HEK293 (cell line): ENCODE results near the gene CLNK.

ENCODE experiments used
- CTCF ChIA-PET: fragments of 350-600 bp; formaldehyde crosslinking; extraction: SDS; loops from one replicate; lab custom pipeline; 2021; ENCODE audit warnings: antibody characterized with exemption; lab: Yijun Ruan, JAX
- POLR2A ChIA-PET: fragments of 300-600 bp; formaldehyde crosslinking; extraction: SDS; loops from one replicate; lab custom pipeline; 2020; ENCODE audit warnings: antibody characterized with exemption, inconsistent platforms; lab: Yijun Ruan, JAX
- H3K27ac ChIP-seq: fragments of 200-500 bp; sonication (Bioruptor generic); 2 replicates; pipeline ENCODE4 v1.5.1; 2014; ENCODE audit warnings: low read depth, low read length, control low read depth, inconsistent platforms; ENCODE audit errors: extremely low read depth
- H3K36me3 ChIP-seq, 2 experiments: fragments of 200-500 bp in 1 of 2; sonication (Bioruptor generic) in 1 of 2; 1 replicate in 1 of 2; 2 replicates in 1 of 2; pipeline ENCODE4 v1.5.1; 2014 to 2017; ENCODE audit warnings: inconsistent platforms in 2 of 2, low read length in 2 of 2; ENCODE audit not compliant: control insufficient read depth in 2 of 2, insufficient read depth in 1 of 2
- H3K4me1 ChIP-seq: fragments of 200-500 bp; sonication (Bioruptor generic); 2 replicates; pipeline ENCODE4 v1.5.1; 2014; ENCODE audit warnings: mild to moderate bottlenecking, low read length, inconsistent platforms; ENCODE audit not compliant: control insufficient read depth, insufficient read depth
- H3K4me3 ChIP-seq: 2 replicates; pipeline ENCODE4 v1.5.1; 2011; ENCODE audit warnings: low read depth, mild to moderate bottlenecking, control low read depth, low read length, moderate library complexity
- H3K9me3 ChIP-seq: fragments of 200-500 bp; sonication (Bioruptor generic); 2 replicates; pipeline ENCODE4 v1.5.1; 2014; ENCODE audit warnings: low read depth, low read length, inconsistent platforms; ENCODE audit not compliant: control insufficient read depth, insufficient read depth
- HOXA7 ChIP-seq: sonication (generic); formaldehyde crosslinking; IDR thresholded peaks from 2 replicates; pipeline ENCODE4 v1.8.1; 2022; ENCODE audit warnings: missing genetic modification reagents, borderline replicate concordance
- ZBTB7A ChIP-seq: fragments of 450-650 bp; formaldehyde crosslinking; IDR thresholded peaks from 2 replicates; pipeline ENCODE4 v1.5.1; 2016; ENCODE audit warnings: low read depth, missing biosample characterization, missing genetic modification characterization
- ZNF202 ChIP-seq: fragments of 450-650 bp; formaldehyde crosslinking; IDR thresholded peaks from 2 replicates; pipeline ENCODE4 v1.5.1; 2016; ENCODE audit warnings: missing biosample characterization, missing genetic modification characterization, borderline replicate concordance
- ZNF335 ChIP-seq: fragments of 450-650 bp; formaldehyde crosslinking; conservative IDR thresholded peaks from 2 replicates; pipeline ENCODE4 v1.5.1; 2016; ENCODE audit warnings: missing biosample characterization, missing genetic modification characterization
- ZNF341 ChIP-seq: fragments of 450-650 bp; formaldehyde crosslinking; IDR thresholded peaks from 2 replicates; pipeline ENCODE4; 2016; ENCODE audit warnings: low read depth, missing biosample characterization, missing genetic modification characterization
- ZNF433 ChIP-seq: fragments of 450-650 bp; formaldehyde crosslinking; IDR thresholded peaks from 2 replicates; pipeline ENCODE4 v1.5.1; 2016; ENCODE audit warnings: missing biosample characterization, missing genetic modification characterization, low read depth
- ZNF48 ChIP-seq: fragments of 450-650 bp; formaldehyde crosslinking; IDR thresholded peaks from 2 replicates; pipeline ENCODE4 v1.5.1; 2016; ENCODE audit warnings: missing biosample characterization, missing genetic modification characterization
- ZNF626 ChIP-seq: fragments of 450-650 bp; sonication (Bioruptor Pico); formaldehyde crosslinking; IDR thresholded peaks from 2 replicates; pipeline ENCODE4 v1.5.1; 2018; ENCODE audit warnings: missing biosample characterization, missing genetic modification characterization, inconsistent platforms
- ZNF654 ChIP-seq: fragments of 450-650 bp; formaldehyde crosslinking; IDR thresholded peaks from 2 replicates; pipeline ENCODE4 v1.5.1; 2016; ENCODE audit warnings: low read depth, missing biosample characterization, missing genetic modification characterization
- ZNF830 ChIP-seq: fragments of 450-650 bp; IDR thresholded peaks from 2 replicates; pipeline ENCODE4 v1.5.0; 2018; ENCODE audit warnings: missing biosample characterization, missing genetic modification characterization, low read depth, mild to moderate bottlenecking, moderate library complexity
- ZSCAN30 ChIP-seq: fragments of 450-650 bp; IDR thresholded peaks from 2 replicates; pipeline ENCODE4 v1.5.1; 2018; ENCODE audit warnings: missing biosample characterization, mild to moderate bottlenecking, missing genetic modification characterization, moderate library complexity
- TF ChIP-seq, protein P1 (sequence below): fragments of 450-650 bp; formaldehyde crosslinking; IDR thresholded peaks from 2 replicates; pipeline ENCODE4 v1.5.1; 2016; ENCODE audit warnings: missing biosample characterization, missing genetic modification characterization
- TF ChIP-seq, protein P2 (sequence below): fragments of 450-650 bp; IDR thresholded peaks from 2 replicates; pipeline ENCODE4 v1.5.1; 2018; ENCODE audit warnings: missing biosample characterization, mild to moderate bottlenecking, missing genetic modification characterization
- TF ChIP-seq, protein P3 (sequence below): fragments of 450-650 bp; formaldehyde crosslinking; conservative IDR thresholded peaks from 2 replicates; pipeline ENCODE4 v1.5.1; 2016; ENCODE audit warnings: low read depth, missing biosample characterization, missing genetic modification characterization
- TF ChIP-seq, protein P4 (sequence below): fragments of 450-650 bp; formaldehyde crosslinking; IDR thresholded peaks from 2 replicates; pipeline ENCODE4 v1.5.1; 2017; ENCODE audit warnings: missing biosample characterization, missing genetic modification characterization

The CLNK gene

DNA sequence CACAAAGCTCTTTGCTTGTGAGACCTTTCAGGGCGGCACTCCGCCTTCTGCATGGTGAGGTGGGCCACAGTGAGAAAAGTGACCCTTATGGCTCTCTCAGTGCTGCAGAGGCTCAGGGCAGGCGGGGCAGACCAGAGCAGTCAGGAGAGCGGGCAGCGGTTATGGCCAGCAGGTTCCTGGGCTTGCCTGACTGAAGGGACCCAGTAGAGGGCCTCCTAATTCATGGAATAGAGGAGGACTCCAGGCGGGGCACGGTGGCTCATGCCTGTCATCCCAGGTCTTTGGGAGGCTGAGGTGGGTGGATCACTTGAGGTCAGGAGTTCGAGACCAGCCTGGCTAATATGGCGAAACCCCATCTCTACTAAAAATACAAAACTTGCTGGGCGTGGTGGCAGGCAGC, 91.4 kb downstream of the CLNK start:
- no peaks in the 10 kb centered on the region for H3K36me3 ChIP-seq
- no peaks in the 10 kb centered on the region for H3K9me3 ChIP-seq
- no peak overlapping the region for H3K27ac ChIP-seq
- no peaks in the 10 kb centered on the region for H3K4me1 ChIP-seq
- ChIA-PET POLR2A (no interaction called here), CTCF (interaction anchor here (0.6 kb wide), 1 partner anchor 831 kb away, joined by 4 read pairs; no protein-coding TSS in a partner anchor)
- H3K4me3 ChIP-seq = no peak overlapping the region
- TF ChIP-seq ZNF654 = peak; percentile 39
- TF ChIP-seq, protein P1, sequence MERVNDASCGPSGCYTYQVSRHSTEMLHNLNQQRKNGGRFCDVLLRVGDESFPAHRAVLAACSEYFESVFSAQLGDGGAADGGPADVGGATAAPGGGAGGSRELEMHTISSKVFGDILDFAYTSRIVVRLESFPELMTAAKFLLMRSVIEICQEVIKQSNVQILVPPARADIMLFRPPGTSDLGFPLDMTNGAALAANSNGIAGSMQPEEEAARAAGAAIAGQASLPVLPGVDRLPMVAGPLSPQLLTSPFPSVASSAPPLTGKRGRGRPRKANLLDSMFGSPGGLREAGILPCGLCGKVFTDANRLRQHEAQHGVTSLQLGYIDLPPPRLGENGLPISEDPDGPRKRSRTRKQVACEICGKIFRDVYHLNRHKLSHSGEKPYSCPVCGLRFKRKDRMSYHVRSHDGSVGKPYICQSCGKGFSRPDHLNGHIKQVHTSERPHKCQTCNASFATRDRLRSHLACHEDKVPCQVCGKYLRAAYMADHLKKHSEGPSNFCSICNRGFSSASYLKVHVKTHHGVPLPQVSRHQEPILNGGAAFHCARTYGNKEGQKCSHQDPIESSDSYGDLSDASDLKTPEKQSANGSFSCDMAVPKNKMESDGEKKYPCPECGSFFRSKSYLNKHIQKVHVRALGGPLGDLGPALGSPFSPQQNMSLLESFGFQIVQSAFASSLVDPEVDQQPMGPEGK (tag by site-specific recombination) = no peak

DNA sequence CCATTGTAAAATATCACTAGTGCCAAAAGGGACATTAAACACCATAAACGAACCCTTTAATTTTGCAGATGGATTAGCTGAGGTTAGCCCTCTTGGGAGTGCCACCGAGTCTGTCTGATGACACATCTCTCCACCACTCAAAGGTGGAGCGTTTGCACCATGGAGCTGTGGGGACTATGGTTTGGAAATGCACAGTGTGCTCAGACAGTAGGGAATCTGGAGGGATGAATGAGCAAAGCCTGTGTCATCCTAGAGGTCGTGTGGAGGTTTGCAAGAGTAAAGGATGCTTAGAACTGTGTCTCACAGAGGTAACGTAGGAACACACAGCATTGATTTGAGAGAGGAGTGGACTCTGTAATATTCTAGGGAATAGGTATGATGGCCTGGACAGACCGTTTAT, 93.7 kb downstream of the CLNK start:
- Histone ChIP-seq H3K4me3 (no peak overlapping the region), H3K27ac (no peak overlapping the region), H3K9me3 (no peaks in the 10 kb centered on the region), H3K36me3 (no peaks in the 10 kb centered on the region), H3K4me1 (no peaks in the 10 kb centered on the region)
- TF ChIP-seq, protein P2, sequence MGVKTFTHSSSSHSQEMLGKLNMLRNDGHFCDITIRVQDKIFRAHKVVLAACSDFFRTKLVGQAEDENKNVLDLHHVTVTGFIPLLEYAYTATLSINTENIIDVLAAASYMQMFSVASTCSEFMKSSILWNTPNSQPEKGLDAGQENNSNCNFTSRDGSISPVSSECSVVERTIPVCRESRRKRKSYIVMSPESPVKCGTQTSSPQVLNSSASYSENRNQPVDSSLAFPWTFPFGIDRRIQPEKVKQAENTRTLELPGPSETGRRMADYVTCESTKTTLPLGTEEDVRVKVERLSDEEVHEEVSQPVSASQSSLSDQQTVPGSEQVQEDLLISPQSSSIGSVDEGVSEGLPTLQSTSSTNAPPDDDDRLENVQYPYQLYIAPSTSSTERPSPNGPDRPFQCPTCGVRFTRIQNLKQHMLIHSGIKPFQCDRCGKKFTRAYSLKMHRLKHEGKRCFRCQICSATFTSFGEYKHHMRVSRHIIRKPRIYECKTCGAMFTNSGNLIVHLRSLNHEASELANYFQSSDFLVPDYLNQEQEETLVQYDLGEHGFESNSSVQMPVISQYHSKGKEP = no peak
- TF ChIP-seq, protein P3, sequence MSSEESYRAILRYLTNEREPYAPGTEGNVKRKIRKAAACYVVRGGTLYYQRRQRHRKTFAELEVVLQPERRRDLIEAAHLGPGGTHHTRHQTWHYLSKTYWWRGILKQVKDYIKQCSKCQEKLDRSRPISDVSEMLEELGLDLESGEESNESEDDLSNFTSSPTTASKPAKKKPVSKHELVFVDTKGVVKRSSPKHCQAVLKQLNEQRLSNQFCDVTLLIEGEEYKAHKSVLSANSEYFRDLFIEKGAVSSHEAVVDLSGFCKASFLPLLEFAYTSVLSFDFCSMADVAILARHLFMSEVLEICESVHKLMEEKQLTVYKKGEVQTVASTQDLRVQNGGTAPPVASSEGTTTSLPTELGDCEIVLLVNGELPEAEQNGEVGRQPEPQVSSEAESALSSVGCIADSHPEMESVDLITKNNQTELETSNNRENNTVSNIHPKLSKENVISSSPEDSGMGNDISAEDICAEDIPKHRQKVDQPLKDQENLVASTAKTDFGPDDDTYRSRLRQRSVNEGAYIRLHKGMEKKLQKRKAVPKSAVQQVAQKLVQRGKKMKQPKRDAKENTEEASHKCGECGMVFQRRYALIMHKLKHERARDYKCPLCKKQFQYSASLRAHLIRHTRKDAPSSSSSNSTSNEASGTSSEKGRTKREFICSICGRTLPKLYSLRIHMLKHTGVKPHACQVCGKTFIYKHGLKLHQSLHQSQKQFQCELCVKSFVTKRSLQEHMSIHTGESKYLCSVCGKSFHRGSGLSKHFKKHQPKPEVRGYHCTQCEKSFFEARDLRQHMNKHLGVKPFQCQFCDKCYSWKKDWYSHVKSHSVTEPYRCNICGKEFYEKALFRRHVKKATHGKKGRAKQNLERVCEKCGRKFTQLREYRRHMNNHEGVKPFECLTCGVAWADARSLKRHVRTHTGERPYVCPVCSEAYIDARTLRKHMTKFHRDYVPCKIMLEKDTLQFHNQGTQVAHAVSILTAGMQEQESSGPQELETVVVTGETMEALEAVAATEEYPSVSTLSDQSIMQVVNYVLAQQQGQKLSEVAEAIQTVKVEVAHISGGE (tag by site-specific recombination) = no peak
- TF ChIP-seq ZNF341 (no peak), ZNF830 (tag by site-specific recombination) (no peak), ZNF335 (no peak), ZNF433 (no peak), ZNF626 (tag by site-specific recombination) (no peak), HOXA7 (CRISPR knock-in tag) (no peak), ZSCAN30 (tag by site-specific recombination) (no peak), ZNF48 (tag by site-specific recombination) (no peak), ZNF202 (no peak), ZBTB7A (no peak)
- TF ChIP-seq, protein P4, sequence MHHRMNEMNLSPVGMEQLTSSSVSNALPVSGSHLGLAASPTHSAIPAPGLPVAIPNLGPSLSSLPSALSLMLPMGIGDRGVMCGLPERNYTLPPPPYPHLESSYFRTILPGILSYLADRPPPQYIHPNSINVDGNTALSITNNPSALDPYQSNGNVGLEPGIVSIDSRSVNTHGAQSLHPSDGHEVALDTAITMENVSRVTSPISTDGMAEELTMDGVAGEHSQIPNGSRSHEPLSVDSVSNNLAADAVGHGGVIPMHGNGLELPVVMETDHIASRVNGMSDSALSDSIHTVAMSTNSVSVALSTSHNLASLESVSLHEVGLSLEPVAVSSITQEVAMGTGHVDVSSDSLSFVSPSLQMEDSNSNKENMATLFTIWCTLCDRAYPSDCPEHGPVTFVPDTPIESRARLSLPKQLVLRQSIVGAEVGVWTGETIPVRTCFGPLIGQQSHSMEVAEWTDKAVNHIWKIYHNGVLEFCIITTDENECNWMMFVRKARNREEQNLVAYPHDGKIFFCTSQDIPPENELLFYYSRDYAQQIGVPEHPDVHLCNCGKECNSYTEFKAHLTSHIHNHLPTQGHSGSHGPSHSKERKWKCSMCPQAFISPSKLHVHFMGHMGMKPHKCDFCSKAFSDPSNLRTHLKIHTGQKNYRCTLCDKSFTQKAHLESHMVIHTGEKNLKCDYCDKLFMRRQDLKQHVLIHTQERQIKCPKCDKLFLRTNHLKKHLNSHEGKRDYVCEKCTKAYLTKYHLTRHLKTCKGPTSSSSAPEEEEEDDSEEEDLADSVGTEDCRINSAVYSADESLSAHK (tag by site-specific recombination) = no peak
- ChIA-PET CTCF (no interaction called here), POLR2A (no interaction called here)
